HCT116 (cell line): ENCODE measurements around the gene ARHGAP42.

Experiments used
- CTCF ChIP-seq, 3 experiments: fragments of 200-600 bp in 1 of 3; sonication (generic) in 1 of 3; IDR thresholded peaks in 2 of 3; conservative IDR thresholded peaks in 1 of 3; 2 replicates each; pipeline ENCODE4 v1.5.1; 2012 to 2017; ENCODE audit warnings: low read depth in 2 of 3, low read length in 2 of 3, antibody characterized with exemption in 1 of 3, borderline replicate concordance in 1 of 3, control low read depth in 1 of 3, mild to moderate bottlenecking in 1 of 3, mixed read lengths in 1 of 3, mixed run types in 1 of 3, moderate library complexity in 1 of 3; ENCODE audit not compliant: insufficient read depth in 1 of 3
- TF ChIP-seq, protein P1 (sequence below): IDR thresholded peaks from 2 replicates; pipeline ENCODE4 v1.6.1; 2012; ENCODE audit warnings: low read depth

- no peak for TF ChIP-seq CTCF (IDR thresholded peaks at IDR 0.05 in 2 of 3, conservative IDR thresholded peaks at IDR 0.05 in 1 of 3; ENCODE audit: borderline replicate concordance in 1 of 3, insufficient read depth in 1 of 3, low read depth in 2 of 3, low read length in 2 of 3)
- TF ChIP-seq, protein P1, sequence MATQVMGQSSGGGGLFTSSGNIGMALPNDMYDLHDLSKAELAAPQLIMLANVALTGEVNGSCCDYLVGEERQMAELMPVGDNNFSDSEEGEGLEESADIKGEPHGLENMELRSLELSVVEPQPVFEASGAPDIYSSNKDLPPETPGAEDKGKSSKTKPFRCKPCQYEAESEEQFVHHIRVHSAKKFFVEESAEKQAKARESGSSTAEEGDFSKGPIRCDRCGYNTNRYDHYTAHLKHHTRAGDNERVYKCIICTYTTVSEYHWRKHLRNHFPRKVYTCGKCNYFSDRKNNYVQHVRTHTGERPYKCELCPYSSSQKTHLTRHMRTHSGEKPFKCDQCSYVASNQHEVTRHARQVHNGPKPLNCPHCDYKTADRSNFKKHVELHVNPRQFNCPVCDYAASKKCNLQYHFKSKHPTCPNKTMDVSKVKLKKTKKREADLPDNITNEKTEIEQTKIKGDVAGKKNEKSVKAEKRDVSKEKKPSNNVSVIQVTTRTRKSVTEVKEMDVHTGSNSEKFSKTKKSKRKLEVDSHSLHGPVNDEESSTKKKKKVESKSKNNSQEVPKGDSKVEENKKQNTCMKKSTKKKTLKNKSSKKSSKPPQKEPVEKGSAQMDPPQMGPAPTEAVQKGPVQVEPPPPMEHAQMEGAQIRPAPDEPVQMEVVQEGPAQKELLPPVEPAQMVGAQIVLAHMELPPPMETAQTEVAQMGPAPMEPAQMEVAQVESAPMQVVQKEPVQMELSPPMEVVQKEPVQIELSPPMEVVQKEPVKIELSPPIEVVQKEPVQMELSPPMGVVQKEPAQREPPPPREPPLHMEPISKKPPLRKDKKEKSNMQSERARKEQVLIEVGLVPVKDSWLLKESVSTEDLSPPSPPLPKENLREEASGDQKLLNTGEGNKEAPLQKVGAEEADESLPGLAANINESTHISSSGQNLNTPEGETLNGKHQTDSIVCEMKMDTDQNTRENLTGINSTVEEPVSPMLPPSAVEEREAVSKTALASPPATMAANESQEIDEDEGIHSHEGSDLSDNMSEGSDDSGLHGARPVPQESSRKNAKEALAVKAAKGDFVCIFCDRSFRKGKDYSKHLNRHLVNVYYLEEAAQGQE: no peak
Observed at GRCh38 chr11:100815787-100816330, 128.8 kb downstream of the ARHGAP42 start.
